HG02588 (cell line): ENCODE data around the gene EMILIN1.
"Not testable (repeated sequence)": the region's sequence is repeated elsewhere in the genome, so short reads cannot be mapped to it uniquely, and the experiment has no call there.

Experiments used
- ATAC-seq: cut with Tn5 transposase; IDR thresholded peaks from one replicate; pipeline ENCODE4 v1.9.1; 2021; ENCODE audit warnings: mild to moderate bottlenecking, moderate library complexity; ENCODE audit not compliant: unreplicated experiment

EMILIN1 gene

GRCh38 chr2:27092696-27093429, 14.4 kb downstream of the EMILIN1 start:
- ATAC-seq: no peak

- no peak for ATAC-seq
These were observed 15.3 kb downstream of the EMILIN1 start for GRCh38 chr2:27093430-27094352.

- ATAC-seq: no peak
These were observed 16.1 kb downstream of the EMILIN1 start for GRCh38 chr2:27094353-27094984.

- ATAC-seq: no peak
These were observed 17.0 kb downstream of the EMILIN1 start for GRCh38 chr2:27095427-27095744.

- no peak for ATAC-seq
These were observed 17.6 kb downstream of the EMILIN1 start for GRCh38 chr2:27095745-27096651.

- ATAC-seq: no peak
These were observed 18.4 kb downstream of the EMILIN1 start for GRCh38 chr2:27096748-27097297.

GRCh38 chr2:27097341-27097740, 18.9 kb downstream of the EMILIN1 start:
- ATAC-seq: no peak

- ATAC-seq: no peak
These were observed 21.0 kb downstream of the EMILIN1 start for GRCh38 chr2:27099334-27099955.

GRCh38 chr2:27100036-27100435, 21.6 kb downstream of the EMILIN1 start:
- ATAC-seq: no peak

- no peak for ATAC-seq
These were observed 23.9 kb downstream of the EMILIN1 start for GRCh38 chr2:27102329-27102728.

- no peak for ATAC-seq
These were observed 27.6 kb downstream of the EMILIN1 start for GRCh38 chr2:27105981-27106380.

- no peak for ATAC-seq
These were observed 29.8 kb downstream of the EMILIN1 start for GRCh38 chr2:27108221-27108620.

GRCh38 chr2:27109083-27109482, 30.7 kb downstream of the EMILIN1 start:
- ATAC-seq: no peak

- ATAC-seq: not testable (repeated sequence)
These were observed 32.4 kb downstream of the EMILIN1 start for GRCh38 chr2:27110603-27111352.

GRCh38 chr2:27111392-27112078, 33.1 kb downstream of the EMILIN1 start:
- not testable (repeated sequence) for ATAC-seq

- ATAC-seq: no peak
These were observed 37.1 kb downstream of the EMILIN1 start for GRCh38 chr2:27115519-27115918.

- no peak for ATAC-seq
These were observed 39.6 kb downstream of the EMILIN1 start for GRCh38 chr2:27117995-27118524.
